ENCODE results near the gene PRKCD. TPM values are rescaled to one million over a fixed set of nuclear protein-coding genes. Genes with fewer than 3 reads are reported as not detected.
A peak's percentile ranks its signal among the peaks of the same experiment; 100 is the strongest.

The PRKCD gene
- total RNA-seq, 1 donor from 2014 or later, result 14.1 TPM

- DNase-seq (ENCODE audit: low read depth), result no peak
Measured at GRCh38 chr3:53155760-53156159, 5.2 kb upstream of the PRKCD start.

DNA sequence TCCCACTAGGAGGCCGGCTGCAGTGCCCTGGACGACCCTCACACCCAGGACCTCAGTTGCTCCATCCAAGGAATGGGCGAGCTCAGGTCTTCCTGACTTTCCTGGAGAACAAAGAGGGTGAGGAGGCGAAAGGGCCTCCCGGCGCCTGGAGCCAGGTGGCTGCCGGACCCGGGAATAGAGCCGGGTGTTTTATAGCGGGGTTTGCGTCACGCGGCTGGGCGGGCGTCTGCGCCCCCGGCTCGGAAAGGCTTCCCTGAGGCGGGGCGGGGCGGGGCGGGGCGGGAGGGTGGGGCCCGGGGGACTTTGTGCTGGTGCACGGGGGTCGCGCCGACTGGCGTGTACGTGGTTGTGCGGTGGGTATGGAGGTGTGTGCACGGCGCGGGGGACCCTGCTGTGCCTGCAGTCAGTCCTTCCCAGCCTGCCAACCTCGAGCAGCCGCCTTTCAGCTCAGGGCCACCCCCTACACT lies 4.6 kb upstream of the PRKCD start:
- DNase-seq (ENCODE audit: low read depth), result no peak

DNA sequence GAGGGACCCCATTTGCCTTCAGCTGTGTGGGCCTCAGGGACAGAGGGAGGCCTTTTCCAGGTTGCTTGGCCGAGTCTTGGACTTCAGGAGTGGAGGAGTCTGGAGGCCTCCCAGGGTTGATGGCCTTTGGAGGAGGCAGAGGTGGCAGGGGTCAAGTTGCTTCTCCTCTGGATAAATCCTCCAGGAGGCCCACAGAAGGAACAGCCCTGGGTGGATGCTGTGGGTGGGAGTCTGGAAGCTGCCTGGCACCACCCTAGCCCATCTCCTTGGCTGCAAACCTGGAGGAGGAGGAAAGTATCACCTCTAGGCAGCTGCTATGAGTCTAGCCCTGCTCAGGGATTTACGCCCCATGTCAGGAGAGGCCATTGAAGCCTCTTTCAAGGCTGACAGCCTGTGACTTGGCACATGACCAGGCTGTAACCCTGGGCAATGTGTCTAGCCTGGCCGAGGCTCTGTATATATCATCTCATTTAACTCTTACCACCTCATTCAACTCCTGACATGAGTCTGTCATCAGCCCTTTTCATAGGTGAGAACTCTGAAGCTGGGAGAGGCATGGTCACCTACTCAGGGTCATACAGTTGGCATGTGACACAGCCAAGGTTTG lies 2.9 kb upstream of the PRKCD start:
- DNase-seq (ENCODE audit: low read depth), result no peak

GRCh38 chr3:53158765-53159155 lies 2.2 kb upstream of the PRKCD start:
- no peak for DNase-seq (ENCODE audit: low read depth)

DNA sequence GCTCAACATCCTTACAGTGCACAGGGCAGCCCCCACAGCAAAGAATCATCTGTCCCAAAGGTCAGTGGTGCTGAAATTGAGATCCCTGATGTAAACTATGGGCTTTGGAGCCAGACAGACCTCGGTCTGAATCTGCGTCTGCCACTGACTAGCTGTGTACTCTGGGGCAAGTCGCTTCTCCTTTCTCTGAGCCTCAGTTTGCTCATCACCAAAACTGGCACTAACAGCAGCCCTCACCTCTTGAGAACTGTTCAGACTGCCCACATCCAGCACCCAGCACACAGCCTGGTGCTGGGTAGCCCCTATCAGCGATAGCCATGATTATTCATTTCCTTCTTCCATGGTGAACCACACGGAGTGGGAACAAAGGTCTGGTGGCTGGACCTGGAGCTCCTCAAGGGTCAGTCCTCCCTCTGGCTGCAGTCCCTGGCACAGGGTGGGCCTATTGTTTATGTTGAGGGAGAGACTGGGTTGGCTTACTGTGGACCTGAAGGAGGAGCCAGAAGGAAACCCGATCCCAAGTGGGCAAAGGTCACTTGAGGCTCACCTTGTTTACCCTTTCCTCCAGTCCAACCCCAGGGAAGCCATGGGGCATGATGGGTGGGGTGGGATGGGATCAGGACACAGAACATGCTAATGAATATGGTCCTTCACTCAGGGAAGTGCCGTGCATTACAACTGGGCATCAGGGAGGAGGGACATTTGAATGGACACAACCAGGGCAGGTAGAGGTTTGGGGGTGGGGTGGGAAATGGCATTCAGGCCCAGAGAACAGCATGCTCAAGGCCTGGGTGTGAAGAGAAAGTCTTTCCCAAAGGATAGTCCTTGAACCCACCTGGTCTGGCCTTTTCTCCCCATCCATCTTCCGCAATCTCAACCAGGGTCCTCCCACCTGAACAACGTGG lies 1.6 kb upstream of the PRKCD start:
- peak; percentile 33 for DNase-seq (ENCODE audit: low read depth)

- DNase-seq (ENCODE audit: low read depth), result no peak
Measured at GRCh38 chr3:53160061-53160659, 849 bp upstream of the PRKCD start.

DNA sequence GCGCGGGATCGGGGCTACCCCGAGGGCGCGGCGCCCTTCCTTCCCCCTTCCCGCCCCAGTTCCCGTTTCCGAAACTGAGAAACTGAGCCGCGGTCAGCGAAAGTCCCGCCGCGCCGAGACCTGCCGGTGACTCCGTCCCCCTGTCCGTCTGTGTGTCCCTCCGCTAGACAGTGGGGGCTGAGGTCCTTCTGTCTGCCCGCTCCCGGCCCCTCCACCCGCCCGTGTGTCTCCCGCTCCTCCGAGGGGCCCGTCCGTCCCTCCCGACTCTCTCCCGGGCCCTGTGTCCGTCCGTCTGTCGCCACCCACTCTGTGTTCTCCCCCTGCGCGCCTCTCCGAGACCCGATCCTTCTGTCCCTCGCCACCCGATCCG lies 426 bp downstream of the PRKCD start:
- no peak for DNase-seq (ENCODE audit: low read depth)

- no peak for DNase-seq (ENCODE audit: low read depth)
Measured at GRCh38 chr3:53161820-53162671, 1.0 kb downstream of the PRKCD start.

GRCh38 chr3:53162672-53163443 lies 1.8 kb downstream of the PRKCD start:
- DNase-seq (ENCODE audit: low read depth), result no peak

- no peak for DNase-seq (ENCODE audit: low read depth)
Measured at GRCh38 chr3:53163444-53164387, 2.7 kb downstream of the PRKCD start.

- no peak for DNase-seq (ENCODE audit: low read depth)
Measured at GRCh38 chr3:53164911-53165310, 3.9 kb downstream of the PRKCD start.

- DNase-seq (ENCODE audit: low read depth), result no peak
Measured at GRCh38 chr3:53166206-53166605, 5.2 kb downstream of the PRKCD start.

DNA sequence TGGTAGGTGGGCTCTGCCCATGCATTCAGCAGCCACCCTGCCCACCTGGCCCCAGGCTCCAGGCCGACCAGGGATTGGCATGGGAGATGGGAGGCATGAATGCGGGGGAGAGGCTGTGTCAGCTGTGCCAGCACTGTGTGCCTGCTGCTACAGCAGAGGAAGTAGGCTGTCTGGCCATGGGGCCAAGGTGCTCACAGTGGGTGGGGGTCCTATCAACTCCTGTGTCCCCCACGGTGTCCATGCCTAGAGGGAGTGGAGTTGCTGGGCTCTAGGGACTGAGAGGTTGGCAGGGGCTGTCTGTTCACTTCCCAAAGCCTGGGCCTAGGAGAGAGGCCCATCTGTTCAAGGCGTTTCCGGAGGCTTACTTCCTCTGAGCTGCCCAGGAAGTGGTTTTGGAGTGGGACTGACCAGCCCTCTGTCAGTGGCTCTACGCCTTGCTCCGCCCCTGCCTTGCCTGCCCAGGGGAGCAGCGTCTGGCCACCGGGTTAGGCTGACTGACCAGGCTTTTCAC lies 5.8 kb downstream of the PRKCD start:
- peak; percentile 33 for DNase-seq (ENCODE audit: low read depth)

DNA sequence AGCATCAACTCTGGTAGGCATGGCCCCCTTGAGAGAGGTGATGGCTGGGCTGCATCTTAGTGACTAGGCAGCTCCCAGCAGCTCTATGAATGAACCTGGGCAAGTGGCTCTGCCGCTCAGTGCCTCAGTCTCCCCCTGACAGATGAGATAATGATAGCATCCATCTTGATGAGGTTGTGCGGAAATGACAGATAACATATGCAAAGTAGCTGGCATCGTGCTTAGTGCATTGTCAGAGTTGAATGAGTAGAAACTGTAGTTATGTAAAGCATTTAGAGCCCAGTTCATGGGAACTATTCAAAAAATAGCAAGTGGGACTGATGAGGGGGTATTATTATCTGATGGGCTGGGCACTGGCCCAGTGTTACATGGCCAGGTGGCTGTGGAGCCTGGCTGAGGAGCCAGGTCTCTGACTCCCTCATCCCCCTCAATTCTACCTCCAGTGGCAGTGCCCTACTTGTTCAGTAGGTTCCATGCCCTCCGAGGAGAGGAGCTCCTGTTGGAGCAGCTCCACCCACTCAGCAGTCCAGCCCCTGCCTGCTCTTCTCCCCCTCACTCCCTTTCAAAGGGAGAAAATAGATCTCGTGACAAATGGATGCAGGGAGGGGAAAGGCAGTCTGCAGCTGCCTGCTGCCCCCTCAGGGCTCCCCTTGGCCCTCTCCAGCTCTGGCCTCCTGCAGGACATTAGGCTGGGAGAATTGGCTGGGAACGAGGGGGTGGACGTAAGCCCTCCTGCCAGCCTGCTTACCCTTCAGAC lies 6.6 kb downstream of the PRKCD start:
- DNase-seq (ENCODE audit: low read depth), result no peak

GRCh38 chr3:53168175-53168923 lies 7.3 kb downstream of the PRKCD start:
- DNase-seq (ENCODE audit: low read depth), result no peak

GRCh38 chr3:53169045-53169831 lies 8.2 kb downstream of the PRKCD start:
- DNase-seq (ENCODE audit: low read depth), result no peak

GRCh38 chr3:53169832-53170324 lies 8.9 kb downstream of the PRKCD start:
- DNase-seq (ENCODE audit: low read depth), result no peak
